ENCODE measurements around the gene USP31.

GRCh38 chr16:23026784-23027362, 122.4 kb downstream of the USP31 start:
- TF ChIP-seq POLR2A (IDR thresholded peaks at IDR 0.05) (no peak), POLR2AphosphoS5 (IDR thresholded peaks at IDR 0.05) (no peak)
